ENCODE data around the gene MOXD1.

- TF ChIP-seq CTCF (IDR thresholded peaks at IDR 0.05), result no peak
- no peak for TF ChIP-seq POLR2A (IDR thresholded peaks at IDR 0.05)
Observed at GRCh38 chr6:132412656-132413498, 11.6 kb upstream of the MOXD1 start.
